ENCODE measurements around the gene BNC2.

DNA sequence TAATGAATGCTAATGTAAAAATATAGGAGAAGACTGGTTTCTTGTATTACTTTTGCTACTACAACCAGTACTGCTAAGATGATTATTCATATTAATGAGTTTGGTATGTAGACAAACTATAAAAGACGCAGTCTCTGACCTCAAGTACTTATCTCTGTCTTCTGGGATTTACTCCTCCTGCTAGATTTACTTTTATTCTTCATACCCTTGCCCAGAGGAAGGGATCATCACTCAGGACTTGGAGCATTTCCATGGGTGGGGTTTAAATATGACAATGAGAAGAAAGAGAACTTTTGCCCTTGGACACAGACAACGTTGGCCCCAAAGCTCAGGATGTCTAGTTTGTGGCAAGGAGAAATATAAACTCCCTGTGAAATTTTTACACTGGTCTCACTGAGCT is 126.1 kb downstream of the BNC2 start:
- TF ChIP-seq GATA2 (IDR thresholded peaks at IDR 0.05; ENCODE audit: low read depth, low read length) (no peak), GATA3 (IDR thresholded peaks at IDR 0.05; ENCODE audit: low read depth, low read length) (no peak)
